CD14-positive monocyte (primary cell): ENCODE data around the gene TAS2R39. TPM values are rescaled to one million over a fixed set of nuclear protein-coding genes. Genes with fewer than 3 reads are reported as not detected.
"Not testable (repeated sequence)": the region's sequence is repeated elsewhere in the genome, so short reads cannot be mapped to it uniquely, and the experiment has no call there.

Source experiments
- DNase-seq, 3 donors: peaks; one replicate each; pipeline ENCODE4 v3.0.0-alpha.2; 2011 to 2022
- H2AFZ ChIP-seq: 2 replicates; pipeline ENCODE4 v1.6.0; 2012; ENCODE audit warnings: mild to moderate bottlenecking, low read depth, low read length, inconsistent platforms; ENCODE audit not compliant: insufficient read depth, poor library complexity, severe bottlenecking
- H3K27ac ChIP-seq, 2 donors: 1 replicate in 1 of 2; 2 replicates in 1 of 2; pipeline ENCODE4 v1.5.1; 2012 to 2013; ENCODE audit warnings: low read length in 2 of 2, control low read depth in 1 of 2, inconsistent platforms in 1 of 2, low read depth in 1 of 2, mild to moderate bottlenecking in 1 of 2
- H3K27me3 ChIP-seq, 2 donors: one replicate each; pipeline versions ENCODE4 v1.6.0 to v1.6.1; 2011 to 2013; ENCODE audit warnings: low read length in 2 of 2; ENCODE audit not compliant: control insufficient read depth in 2 of 2, insufficient read depth in 2 of 2
- H3K36me3 ChIP-seq, 2 donors: replicated peaks in 1 of 2; 1 replicate in 1 of 2; 2 replicates in 1 of 2; pipeline versions ENCODE4 v1.5.1 to v1.6.1; 2012 to 2013; ENCODE audit warnings: low read length in 2 of 2, control low read depth in 1 of 2, inconsistent platforms in 1 of 2, mild to moderate bottlenecking in 1 of 2; ENCODE audit not compliant: insufficient read depth in 2 of 2, control insufficient read depth in 1 of 2
- H3K4me1 ChIP-seq, 2 donors: 1 replicate in 1 of 2; 2 replicates in 1 of 2; pipeline versions ENCODE4 v1.5.1 to v1.6.1; 2012 to 2013; ENCODE audit warnings: low read length in 2 of 2, control low read depth in 1 of 2, inconsistent platforms in 1 of 2, mild to moderate bottlenecking in 1 of 2, moderate library complexity in 1 of 2; ENCODE audit not compliant: insufficient read depth in 2 of 2, control insufficient read depth in 1 of 2
- H3K4me2 ChIP-seq: replicated peaks from 2 replicates; pipeline ENCODE3; 2012; ENCODE audit warnings: low read length, moderate library complexity, mild to moderate bottlenecking; ENCODE audit not compliant: poor library complexity, severe bottlenecking; ENCODE audit errors: extremely low read depth
- H3K4me3 ChIP-seq, 3 experiments: fragments of 200-600 bp in 1 of 3; sonication (generic) in 1 of 3; replicated peaks in 1 of 3; 1 replicate in 2 of 3; 2 replicates in 1 of 3; pipeline ENCODE4 v1.5.1; 2011 to 2013; ENCODE audit warnings: low read length in 3 of 3, mild to moderate bottlenecking in 3 of 3, control low read depth in 2 of 3, low read depth in 2 of 3, inconsistent platforms in 1 of 3, moderate library complexity in 1 of 3
- H3K79me2 ChIP-seq: 2 replicates; pipeline ENCODE4 v1.6.0; 2012; ENCODE audit warnings: mild to moderate bottlenecking, control low read depth, inconsistent platforms, low read length, moderate library complexity; ENCODE audit not compliant: insufficient read depth
- H3K9ac ChIP-seq: 2 replicates; pipeline ENCODE4 v1.6.0; 2017; ENCODE audit warnings: low read length, mild to moderate bottlenecking; ENCODE audit not compliant: insufficient read depth, poor library complexity, severe bottlenecking
- H3K9me3 ChIP-seq, 2 donors: replicated peaks in 1 of 2; 1 replicate in 1 of 2; 2 replicates in 1 of 2; pipeline versions ENCODE4 v1.5.1 to v1.6.1; 2012 to 2013; ENCODE audit warnings: low read length in 2 of 2, control low read depth in 1 of 2; ENCODE audit not compliant: control insufficient read depth in 1 of 2, insufficient read depth in 1 of 2
- H4K20me1 ChIP-seq: 2 replicates; pipeline ENCODE4 v1.6.0; 2012; ENCODE audit warnings: mild to moderate bottlenecking, low read length, control low read depth, moderate library complexity; ENCODE audit not compliant: insufficient read depth
- H3K27ac Mint-ChIP-seq, 7 donors: one replicate each; pipeline ENCODE4 v1.8.0; 2020; ENCODE audit warnings: mild to moderate bottlenecking in 7 of 7, mixed read lengths in 7 of 7, moderate library complexity in 6 of 7, inconsistent platforms in 2 of 7
- H3K27me3 Mint-ChIP-seq, 3 donors: one replicate each; pipeline ENCODE4 v1.8.0; 2021 to 2022; ENCODE audit warnings: low read depth in 3 of 3, mild to moderate bottlenecking in 3 of 3, mixed read lengths in 3 of 3, moderate library complexity in 3 of 3, inconsistent platforms in 1 of 3
- H3K36me3 Mint-ChIP-seq, 2 donors: one replicate each; pipeline ENCODE4 v1.8.0; 2020; ENCODE audit warnings: mixed read lengths in 2 of 2, inconsistent platforms in 1 of 2, mild to moderate bottlenecking in 1 of 2
- H3K4me1 Mint-ChIP-seq: one replicate; pipeline ENCODE4 v1.8.0; 2020; ENCODE audit warnings: mild to moderate bottlenecking, mixed read lengths
- H3K4me3 Mint-ChIP-seq, 2 donors: one replicate each; pipeline ENCODE4 v1.8.0; 2020; ENCODE audit warnings: mild to moderate bottlenecking in 2 of 2, mixed read lengths in 2 of 2, moderate library complexity in 1 of 2
- H3K9me3 Mint-ChIP-seq, 7 donors: one replicate each; pipeline ENCODE4 v1.8.0; 2020 to 2022; ENCODE audit warnings: mixed read lengths in 7 of 7, mild to moderate bottlenecking in 6 of 7, moderate library complexity in 6 of 7, inconsistent platforms in 2 of 7
- CTCF ChIP-seq: fragments of 200-600 bp; IDR thresholded peaks from one replicate; pipeline ENCODE4 v1.8.0; 2022; ENCODE audit warnings: antibody characterized with exemption, mild to moderate bottlenecking
- WGBS: methylation state at CpG from one replicate; pipeline ENCODE4 v1.1.5; 2013; ENCODE audit warnings: missing lambda C conversion rate; ENCODE audit not compliant: insufficient coverage; 5-methylcytosine and 5-hydroxymethylcytosine counted together
- intact Hi-C, 2 donors: fragments of 100-400 bp; cut with micrococcal nuclease; formaldehyde crosslinking; loops; one replicate each; pipeline versions ENCODE4 v1.15.0 to v1.15.1; 2023
- polyA plus RNA-seq, 3 donors: library from polyadenylated mRNA; depleted of rRNA in 1 of 3; unstranded in 2 of 3; stranded (reverse) in 1 of 3; fragments of 300-500 nt in 2 of 3; fragments of >200 nt in 1 of 3; fragmentation: Illumina TruSeq in 2 of 3; gene quantifications; 1 replicate in 2 of 3; 2 replicates in 1 of 3; pipeline ENCODE4 v1.2.3, GENCODE V29; 2012 to 2021

TAS2R39 gene
- polyA plus RNA-seq, 3 donors: not detected

DNA sequence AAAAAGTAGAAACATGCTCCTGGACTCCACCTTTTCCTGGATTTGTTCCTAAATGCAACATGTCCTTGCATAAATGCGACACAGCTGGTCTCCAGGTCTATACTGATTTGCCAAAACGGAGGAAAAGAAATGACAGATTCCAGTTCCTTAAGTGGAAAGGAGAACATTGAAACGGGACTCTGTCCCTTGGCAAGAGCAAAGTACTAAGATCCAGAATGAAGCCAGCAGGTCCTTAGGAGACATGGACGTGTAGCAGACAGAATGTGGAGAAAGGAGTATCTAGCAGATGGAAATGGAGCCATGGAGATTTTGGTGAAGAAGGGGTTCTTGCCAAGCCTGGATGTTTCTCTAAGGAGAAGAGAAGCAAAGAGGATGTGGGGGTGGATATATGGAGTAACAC lies 35.2 kb upstream of the TAS2R39 start:
- H3K27ac Mint-ChIP-seq: no peak overlapping the region
- H3K4me1 Mint-ChIP-seq: no peaks in the 10 kb centered on the region
- H3K4me3 Mint-ChIP-seq: no peak overlapping the region

GRCh38 chr7:143148651-143149050 lies 34.6 kb upstream of the TAS2R39 start:
- Mint-ChIP-seq H3K4me1 (peaks cover 2% of the 10 kb centered on the region), H3K27ac (no peak overlapping the region), H3K9me3 (peaks cover 8 to 22% (median 11%) of the 10 kb centered on the region in 7 donors), H3K4me3 (no peak overlapping the region), H3K36me3 (no peaks in the 10 kb centered on the region), H3K27me3 (peaks cover 1 to 5% (median 4%) of the 10 kb centered on the region in 3 donors)
- H3K27ac ChIP-seq: no peak overlapping the region
- intact Hi-C loops: no loop called here
- no peaks in the 10 kb centered on the region for H3K36me3 ChIP-seq
- H3K9ac ChIP-seq: no peak overlapping the region
- no peaks in the 10 kb centered on the region for H3K27me3 ChIP-seq
- H3K4me3 ChIP-seq: no peak overlapping the region
- no peak for TF ChIP-seq CTCF
- no peak overlapping the region for H2AFZ ChIP-seq
- H3K4me1 ChIP-seq: no peaks in the 10 kb centered on the region
- no peak overlapping the region for H3K4me2 ChIP-seq
- no peaks in the 10 kb centered on the region for H3K79me2 ChIP-seq
- no peak for DNase-seq
- H3K9me3 ChIP-seq: peaks cover 4 to 6% of the 10 kb centered on the region in 2 donors
- H4K20me1 ChIP-seq: no peaks in the 10 kb centered on the region

More for the DNA sequence above, 35.2 kb upstream of the TAS2R39 start:
- Histone ChIP-seq H3K27me3 (no peaks in the 10 kb centered on the region), H3K4me3 (no peak overlapping the region), H3K79me2 (no peaks in the 10 kb centered on the region), H2AFZ (no peak overlapping the region), H3K4me2 (no peak overlapping the region), H3K4me1 (no peaks in the 10 kb centered on the region), H3K27ac (no peak overlapping the region), H3K9me3 (peaks cover 4 to 6% of the 10 kb centered on the region in 2 donors), H3K36me3 (no peaks in the 10 kb centered on the region), H4K20me1 (no peaks in the 10 kb centered on the region), H3K9ac (no peak overlapping the region)
- TF ChIP-seq CTCF: no peak
- 90% methylated on average over 4 of the region's 4 CpGs for WGBS
- intact Hi-C loops: no loop called here
- DNase-seq: no peak
- Mint-ChIP-seq H3K9me3 (peaks cover 8 to 22% (median 11%) of the 10 kb centered on the region in 7 donors), H3K27me3 (peaks cover 1 to 5% (median 4%) of the 10 kb centered on the region in 3 donors), H3K36me3 (no peaks in the 10 kb centered on the region)

DNA sequence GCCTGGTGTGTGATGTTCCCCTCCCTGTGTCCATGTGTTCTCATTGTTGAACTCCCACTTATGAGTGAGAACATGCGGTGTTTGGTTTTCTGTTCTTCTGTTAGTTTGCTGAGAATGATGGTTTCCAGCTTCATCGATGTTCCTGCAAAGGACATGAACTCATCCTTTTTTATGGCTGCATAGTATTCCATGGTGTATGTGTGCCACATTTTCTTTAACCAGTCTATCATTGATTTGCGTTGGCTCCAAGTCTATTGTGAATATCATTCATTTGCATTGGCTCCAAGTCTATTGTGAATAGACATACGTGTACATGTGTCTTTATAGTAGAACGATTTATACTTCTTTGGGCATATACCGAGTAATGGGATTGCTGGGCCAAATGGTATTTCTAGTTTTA lies 32.5 kb upstream of the TAS2R39 start:
- H3K27me3 ChIP-seq, H3K4me3 Mint-ChIP-seq, H4K20me1 ChIP-seq, H2AFZ ChIP-seq, H3K9me3 ChIP-seq, H3K4me3 ChIP-seq, H3K79me2 ChIP-seq, intact Hi-C loops, H3K4me1 ChIP-seq, H3K4me1 Mint-ChIP-seq, H3K36me3 Mint-ChIP-seq, H3K36me3 ChIP-seq, H3K27me3 Mint-ChIP-seq, H3K9ac ChIP-seq, DNase-seq, H3K27ac ChIP-seq, H3K27ac Mint-ChIP-seq, H3K4me2 ChIP-seq: not testable (repeated sequence)
- H3K9me3 Mint-ChIP-seq: peaks cover 8 to 19% (median 12%) of the 10 kb centered on the region in 7 donors
- WGBS: no CpG with 5 or more reads among the region's 6 CpGs
